PFSK-1 (cell line): ENCODE results near the gene DLX4.

Experiments
- FOXP2 ChIP-seq: optimal IDR thresholded peaks from 2 replicates; pipeline ENCODE3; 2011; ENCODE audit warnings: borderline replicate concordance, control low read depth, inconsistent platforms; ENCODE audit not compliant: insufficient read depth; ENCODE audit errors: extremely low read length, extremely low read depth
- POLR2AphosphoS5 ChIP-seq: IDR thresholded peaks from 2 replicates; pipeline ENCODE4 v1.6.1; 2012; ENCODE audit warnings: low read depth, mild to moderate bottlenecking, control low read depth, low read length, moderate library complexity
- SIN3A ChIP-seq: IDR thresholded peaks from 2 replicates; pipeline ENCODE4 v1.6.1; 2012; ENCODE audit warnings: mild to moderate bottlenecking, low read length, moderate library complexity, borderline replicate concordance; ENCODE audit not compliant: insufficient read depth
- TAF1 ChIP-seq: IDR thresholded peaks from 2 replicates; pipeline ENCODE4 v1.6.1; 2012; ENCODE audit warnings: low read length, control low read depth, borderline replicate concordance; ENCODE audit not compliant: insufficient read depth
- TF ChIP-seq, protein P1 (sequence below), 2 experiments: IDR thresholded peaks; 2 replicates each; pipeline versions ENCODE4 v1.6.1 to v1.8.0; 2011 to 2012; ENCODE audit warnings: low read depth in 2 of 2, low read length in 2 of 2, control low read depth in 1 of 2, inconsistent platforms in 1 of 2, mild to moderate bottlenecking in 1 of 2, moderate library complexity in 1 of 2; ENCODE audit not compliant: insufficient read depth in 1 of 2

The DLX4 gene

DNA sequence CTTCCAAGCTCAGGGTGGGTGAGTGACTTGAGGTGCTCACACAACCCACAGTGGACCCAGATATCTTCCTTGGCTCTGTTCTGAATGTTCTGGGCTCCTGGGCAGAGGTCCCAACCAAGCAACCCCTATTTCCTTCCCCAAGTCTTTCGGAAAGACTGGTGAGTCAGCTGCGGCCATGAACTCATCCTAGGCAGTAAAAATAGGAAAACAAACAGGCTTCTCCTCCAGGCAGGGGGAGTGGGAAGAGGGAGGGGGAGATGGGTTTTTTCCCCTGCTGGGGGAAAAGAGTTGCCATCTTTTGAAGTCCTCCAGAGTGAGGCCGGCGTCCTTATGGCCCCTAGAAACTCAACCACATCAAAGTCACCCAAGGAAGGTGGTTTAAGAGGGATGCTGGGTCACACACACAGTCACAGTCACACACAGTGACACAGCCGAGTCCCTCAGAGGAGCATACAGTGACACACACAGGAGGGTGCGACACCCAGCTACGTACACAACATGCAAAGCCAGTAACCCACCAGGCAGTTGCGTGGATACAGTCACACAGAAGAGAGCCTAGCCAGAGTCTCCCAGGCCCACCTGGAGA, 16.0 kb upstream of the DLX4 start:
- TF ChIP-seq FOXP2 (no peak), SIN3A (no peak), TAF1 (no peak), POLR2AphosphoS5 (no peak)
- TF ChIP-seq, protein P1, sequence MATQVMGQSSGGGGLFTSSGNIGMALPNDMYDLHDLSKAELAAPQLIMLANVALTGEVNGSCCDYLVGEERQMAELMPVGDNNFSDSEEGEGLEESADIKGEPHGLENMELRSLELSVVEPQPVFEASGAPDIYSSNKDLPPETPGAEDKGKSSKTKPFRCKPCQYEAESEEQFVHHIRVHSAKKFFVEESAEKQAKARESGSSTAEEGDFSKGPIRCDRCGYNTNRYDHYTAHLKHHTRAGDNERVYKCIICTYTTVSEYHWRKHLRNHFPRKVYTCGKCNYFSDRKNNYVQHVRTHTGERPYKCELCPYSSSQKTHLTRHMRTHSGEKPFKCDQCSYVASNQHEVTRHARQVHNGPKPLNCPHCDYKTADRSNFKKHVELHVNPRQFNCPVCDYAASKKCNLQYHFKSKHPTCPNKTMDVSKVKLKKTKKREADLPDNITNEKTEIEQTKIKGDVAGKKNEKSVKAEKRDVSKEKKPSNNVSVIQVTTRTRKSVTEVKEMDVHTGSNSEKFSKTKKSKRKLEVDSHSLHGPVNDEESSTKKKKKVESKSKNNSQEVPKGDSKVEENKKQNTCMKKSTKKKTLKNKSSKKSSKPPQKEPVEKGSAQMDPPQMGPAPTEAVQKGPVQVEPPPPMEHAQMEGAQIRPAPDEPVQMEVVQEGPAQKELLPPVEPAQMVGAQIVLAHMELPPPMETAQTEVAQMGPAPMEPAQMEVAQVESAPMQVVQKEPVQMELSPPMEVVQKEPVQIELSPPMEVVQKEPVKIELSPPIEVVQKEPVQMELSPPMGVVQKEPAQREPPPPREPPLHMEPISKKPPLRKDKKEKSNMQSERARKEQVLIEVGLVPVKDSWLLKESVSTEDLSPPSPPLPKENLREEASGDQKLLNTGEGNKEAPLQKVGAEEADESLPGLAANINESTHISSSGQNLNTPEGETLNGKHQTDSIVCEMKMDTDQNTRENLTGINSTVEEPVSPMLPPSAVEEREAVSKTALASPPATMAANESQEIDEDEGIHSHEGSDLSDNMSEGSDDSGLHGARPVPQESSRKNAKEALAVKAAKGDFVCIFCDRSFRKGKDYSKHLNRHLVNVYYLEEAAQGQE (IDR thresholded peaks at IDR 0.05; ENCODE audit: insufficient read depth in 1 of 2, low read depth in 2 of 2, low read length in 2 of 2) = no peak

DNA sequence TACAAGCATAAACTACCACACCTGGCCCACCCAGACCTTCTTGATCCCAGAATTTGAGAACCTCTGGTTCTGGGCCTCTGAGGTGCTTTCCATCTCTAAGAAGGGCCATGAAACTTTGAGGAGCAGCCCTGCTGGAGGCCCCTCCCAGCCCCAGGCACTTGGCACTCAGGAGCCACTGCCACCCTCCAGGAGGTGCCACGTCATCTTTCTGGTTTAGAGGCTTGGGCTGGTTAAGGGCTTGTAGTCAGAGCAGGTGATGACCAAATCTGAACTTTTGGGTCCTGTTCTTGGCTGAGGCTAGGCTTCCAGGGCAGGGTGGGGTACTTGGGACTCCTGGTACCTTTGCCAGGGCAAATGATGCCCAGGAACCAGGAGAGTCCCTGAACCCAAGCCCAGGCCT, 13.8 kb upstream of the DLX4 start:
- TF ChIP-seq POLR2AphosphoS5 (no peak), FOXP2 (no peak), TAF1 (no peak), SIN3A (no peak)
- TF ChIP-seq, protein P1 (IDR thresholded peaks at IDR 0.05; ENCODE audit: insufficient read depth in 1 of 2, low read depth in 2 of 2, low read length in 2 of 2) = no peak

DNA sequence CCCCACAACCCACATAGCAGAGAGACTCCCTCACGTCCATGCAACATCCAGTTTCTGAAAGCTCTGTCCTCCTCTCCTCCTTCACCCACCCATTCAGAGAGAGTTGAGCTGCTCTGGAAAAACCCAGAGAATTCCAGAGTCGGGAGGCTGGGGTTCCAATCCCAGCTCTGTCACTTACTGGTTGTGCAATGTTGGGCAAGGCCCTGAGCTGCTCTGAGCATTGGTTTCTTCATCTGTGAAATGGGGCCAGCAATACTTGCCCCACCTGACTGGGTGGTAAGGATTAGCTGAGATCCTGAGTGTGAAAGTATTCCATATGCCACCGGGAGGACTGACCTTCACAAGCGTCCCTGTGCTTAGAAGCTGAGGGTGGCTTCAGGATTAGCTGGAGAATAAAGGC, 12.2 kb upstream of the DLX4 start:
- TF ChIP-seq, protein P1 (IDR thresholded peaks at IDR 0.05; ENCODE audit: insufficient read depth in 1 of 2, low read depth in 2 of 2, low read length in 2 of 2) = no peak

DNA sequence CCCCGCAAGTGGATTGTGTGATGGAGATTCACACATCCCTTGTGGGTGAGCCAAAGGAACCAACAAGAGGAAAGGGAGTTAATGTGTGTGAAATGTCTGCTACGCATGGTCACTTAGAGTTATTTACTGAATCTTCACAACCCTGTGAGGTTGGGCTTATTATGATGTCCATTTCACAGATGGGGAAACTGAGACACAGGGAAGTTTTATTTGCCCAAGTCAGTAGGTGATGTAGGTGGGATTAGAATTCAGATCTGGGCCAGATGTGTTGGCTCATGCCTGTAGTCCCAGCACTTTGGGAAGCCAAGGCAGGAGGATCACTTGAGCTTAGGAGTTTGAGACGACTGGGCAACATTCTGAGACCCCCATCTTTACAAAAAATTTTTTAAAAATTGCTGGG, 11.6 kb upstream of the DLX4 start:
- TF ChIP-seq FOXP2 (no peak), SIN3A (no peak), POLR2AphosphoS5 (no peak), TAF1 (no peak)
- TF ChIP-seq, protein P1 (IDR thresholded peaks at IDR 0.05; ENCODE audit: insufficient read depth in 1 of 2, low read depth in 2 of 2, low read length in 2 of 2) = no peak

DNA sequence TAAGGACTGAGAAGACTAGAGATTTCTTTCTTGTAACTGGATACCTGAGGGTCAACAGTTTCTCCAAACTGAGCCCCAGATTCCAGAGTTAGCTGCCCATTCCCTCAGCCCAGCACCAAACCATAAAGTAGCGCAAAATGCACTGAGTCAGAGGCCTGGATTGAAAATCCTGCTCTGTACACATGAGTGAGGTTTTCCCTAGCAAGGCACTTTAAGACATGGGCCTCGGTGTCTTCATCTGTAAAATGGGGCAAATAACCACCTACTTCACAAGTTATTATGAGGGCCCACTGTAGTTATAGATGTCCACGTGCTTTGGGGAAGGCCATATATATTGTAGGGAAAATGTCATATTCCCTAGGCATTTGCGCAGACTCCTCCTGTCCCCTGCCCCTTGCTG, 10.3 kb upstream of the DLX4 start:
- TF ChIP-seq, protein P1 (IDR thresholded peaks at IDR 0.05; ENCODE audit: insufficient read depth in 1 of 2, low read depth in 2 of 2, low read length in 2 of 2) = no peak
- TF ChIP-seq TAF1 (no peak), SIN3A (no peak), POLR2AphosphoS5 (no peak), FOXP2 (no peak)
